PC-3 (cell line): ENCODE results near the gene GPR25. TPM values are rescaled to one million over a fixed set of nuclear protein-coding genes. Genes with fewer than 3 reads are reported as not detected.

Experiments used
- ATAC-seq: fragments of 200-7000 bp; cut with Tn5 transposase; 2 replicates; pipeline ENCODE4 v1.9.1; 2020; ENCODE audit warnings: mild to moderate bottlenecking, moderate library complexity
- BruUV-seq: library from RNA; stranded (reverse); fragments of 400-500 nt; replicated peaks from 2 replicates; lab custom pipeline; 2021; lab: Mats Ljungman, UMichigan
- CTCF ChIA-PET: fragments of 300-600 bp; sonication (Branson Sonifier 250); formaldehyde crosslinking; loops from one replicate; lab custom pipeline; 2022; ENCODE audit warnings: antibody characterized with exemption; lab: Charles Lee
- POLR2A ChIA-PET: fragments of 300-600 bp; sonication (Branson Sonifier 250); formaldehyde crosslinking; loops from one replicate; lab custom pipeline; 2022; ENCODE audit warnings: antibody characterized with exemption; ENCODE audit not compliant: unreplicated experiment; lab: Charles Lee
- DNase-seq: peaks from one replicate; pipeline ENCODE4 v3.0.0-alpha.2; 2015
- H2AFZ ChIP-seq: fragments of 300-600 bp; sonication (generic); 2 replicates; pipeline ENCODE4 v1.6.0; 2016; ENCODE audit warnings: antibody characterized with exemption, low read length
- H3F3A ChIP-seq: fragments of 300-600 bp; sonication (generic); one replicate; pipeline ENCODE4 v1.6.0; 2017; ENCODE audit warnings: antibody characterized with exemption, low read length, control low read depth, mild to moderate bottlenecking; ENCODE audit not compliant: unreplicated experiment
- H3K27ac ChIP-seq: fragments of 300-600 bp; sonication (generic); 2 replicates; pipeline ENCODE4 v1.5.1; 2016; ENCODE audit warnings: mild to moderate bottlenecking, low read length
- H3K27me3 ChIP-seq: fragments of 300-600 bp; sonication (generic); 2 replicates; pipeline ENCODE4 v1.6.1; 2016; ENCODE audit warnings: low read length, mixed read lengths
- H3K36me3 ChIP-seq: fragments of 300-600 bp; sonication (generic); 2 replicates; pipeline ENCODE4 v1.6.1; 2016; ENCODE audit warnings: low read depth, mixed run types, low read length, mixed read lengths
- H3K4me1 ChIP-seq: fragments of 300-600 bp; sonication (generic); 2 replicates; pipeline ENCODE4 v1.5.1; 2016; ENCODE audit warnings: low read length; ENCODE audit not compliant: insufficient read depth
- H3K4me2 ChIP-seq: fragments of 300-600 bp; sonication (generic); 2 replicates; pipeline ENCODE4 v1.6.0; 2016; ENCODE audit warnings: low read length
- H3K4me3 ChIP-seq: fragments of 300-600 bp; sonication (generic); 2 replicates; pipeline ENCODE4 v1.5.1; 2016; ENCODE audit warnings: mild to moderate bottlenecking, low read length, mixed read lengths
- H3K79me2 ChIP-seq: fragments of 300-600 bp; sonication (generic); 2 replicates; pipeline ENCODE4 v1.6.1; 2017; ENCODE audit warnings: low read length, mixed read lengths
- H3K9ac ChIP-seq: fragments of 300-600 bp; sonication (generic); 2 replicates; pipeline ENCODE4 v1.6.0; 2016; ENCODE audit warnings: mild to moderate bottlenecking, low read length
- H3K9me2 ChIP-seq: fragments of 300-600 bp; sonication (generic); replicated peaks from 2 replicates; pipeline ENCODE4 v1.6.1; 2016; ENCODE audit warnings: mixed run types, low read length, mixed read lengths
- H3K9me3 ChIP-seq: fragments of 300-600 bp; sonication (generic); 2 replicates; pipeline ENCODE4 v1.6.1; 2016; ENCODE audit warnings: low read length, mixed read lengths
- H4K20me1 ChIP-seq: fragments of 300-600 bp; sonication (generic); 2 replicates; pipeline ENCODE4 v1.6.1; 2016; ENCODE audit warnings: low read length, mixed read lengths
- CTCF ChIP-seq: fragments of 300-600 bp; sonication (generic); conservative IDR thresholded peaks from 2 replicates; pipeline ENCODE4 v1.5.1; 2017; ENCODE audit warnings: antibody characterized with exemption, low read depth, mild to moderate bottlenecking, low read length
- EZH2 ChIP-seq: fragments of 300-600 bp; sonication (generic); IDR thresholded peaks from one replicate; pipeline ENCODE4 v1.6.1; 2017; ENCODE audit warnings: antibody characterized with exemption, mild to moderate bottlenecking, low read length; ENCODE audit not compliant: unreplicated experiment
- EZH2phosphoT487 ChIP-seq: fragments of 300-600 bp; sonication (generic); IDR thresholded peaks from 2 replicates; pipeline ENCODE4 v1.6.1; 2018; ENCODE audit warnings: mild to moderate bottlenecking, antibody characterized with exemption, low read length, borderline replicate concordance
- intact Hi-C: fragments of 100-400 bp; cut with micrococcal nuclease; formaldehyde crosslinking; loops from 2 replicates; pipeline ENCODE4 v1.9.0; 2023
- total RNA-seq: library from RNA; depleted of rRNA; stranded (reverse); fragments of >200 nt; gene quantifications from 2 replicates; pipeline ENCODE4 v1.2.3, GENCODE V29; 2014

Gene GPR25
- total RNA-seq, 1 experiment from 2014 or later, result not detected

GRCh38 chr1:200883118-200883517 lies 10.3 kb downstream of the GPR25 start:
- Histone ChIP-seq H3K4me3 (no peak overlapping the region), H2AFZ (no peak overlapping the region), H3K9me2 (no peaks in the 10 kb centered on the region), H4K20me1 (no peaks in the 10 kb centered on the region), H3K4me1 (peaks cover 1% of the 10 kb centered on the region), H3K9ac (no peak overlapping the region), H3K4me2 (no peak overlapping the region), H3K36me3 (no peaks in the 10 kb centered on the region), H3K9me3 (no peaks in the 10 kb centered on the region), H3F3A (no peaks in the 10 kb centered on the region), H3K27ac (no peak overlapping the region), H3K27me3 (peaks cover 28% of the 10 kb centered on the region), H3K79me2 (no peaks in the 10 kb centered on the region)
- no peak for TF ChIP-seq EZH2
- TF ChIP-seq EZH2phosphoT487, result no peak
- no peak for TF ChIP-seq CTCF
- no peak for ATAC-seq
- CTCF ChIA-PET, result no interaction called here
- no TSS peak for BruUV-seq
- POLR2A ChIA-PET, result interaction anchor here (0.6 to 0.7 kb wide), 2 partner anchors 189 to 213 kb away, joined by 5 to 10 read pairs; partner anchors contain the start of gene DDX59
- intact Hi-C loops, result no loop called here
- no peak for DNase-seq

- no peak overlapping the region for H3K9ac ChIP-seq
- no peak overlapping the region for H3K4me3 ChIP-seq
- no peak overlapping the region for H3K27ac ChIP-seq
- peaks cover 10% of the 10 kb centered on the region for H3K27me3 ChIP-seq
- ATAC-seq (no peak), DNase-seq (no peak)
- no peaks in the 10 kb centered on the region for H3K36me3 ChIP-seq
- peaks cover 3% of the 10 kb centered on the region; the same call in 1 of the 2 replicates for H3K79me2 ChIP-seq
- no peak overlapping the region for H2AFZ ChIP-seq
- intact Hi-C loops, result no loop called here
- CTCF ChIA-PET, result interaction anchor here (0.6 kb wide), 1 partner anchor 831 kb away, joined by 5 read pairs; no protein-coding TSS in a partner anchor
- BruUV-seq, result no TSS peak
- peaks cover 17% of the 10 kb centered on the region for H3K4me1 ChIP-seq
- no peaks in the 10 kb centered on the region for H3K9me2 ChIP-seq
- no peak overlapping the region for H3K4me2 ChIP-seq
- no peaks in the 10 kb centered on the region for H3K9me3 ChIP-seq
- H3F3A ChIP-seq, result no peaks in the 10 kb centered on the region
- POLR2A ChIA-PET, result no interaction called here
- H4K20me1 ChIP-seq, result no peaks in the 10 kb centered on the region
- TF ChIP-seq EZH2 (no peak), EZH2phosphoT487 (no peak), CTCF (no peak)
These were observed 13.0 kb downstream of the GPR25 start for GRCh38 chr1:200885623-200886402.

GRCh38 chr1:200886594-200886993 lies 13.8 kb downstream of the GPR25 start:
- intact Hi-C loops, result no loop called here

More at GRCh38 chr1:200886594-200886993, 13.8 kb downstream of the GPR25 start:
- H3F3A ChIP-seq, result no peaks in the 10 kb centered on the region
- H3K4me1 ChIP-seq, result peaks cover 18% of the 10 kb centered on the region
- ChIA-PET POLR2A (no interaction called here), CTCF (interaction anchor here (0.6 kb wide), 2 partner anchors 135 to 298 kb away, joined by 3 to 8 read pairs; no protein-coding TSS in a partner anchor)
- no peak overlapping the region for H3K4me2 ChIP-seq
- no peak for DNase-seq
- no peak overlapping the region for H3K27ac ChIP-seq
- 0 out of 2 replicates have a peak, but pooled peaks cover 4% of the 10 kb centered on the region for H3K27me3 ChIP-seq
- H2AFZ ChIP-seq, result no peak overlapping the region
- no TSS peak for BruUV-seq
- H3K9me2 ChIP-seq, result no peaks in the 10 kb centered on the region
- no peak overlapping the region for H3K4me3 ChIP-seq
- no peak for ATAC-seq
- H4K20me1 ChIP-seq, result no peaks in the 10 kb centered on the region
- H3K36me3 ChIP-seq, result no peaks in the 10 kb centered on the region
- TF ChIP-seq CTCF (no peak), EZH2phosphoT487 (no peak)
- H3K9ac ChIP-seq, result no peak overlapping the region
- H3K79me2 ChIP-seq, result peaks cover 9% of the 10 kb centered on the region
- no peaks in the 10 kb centered on the region for H3K9me3 ChIP-seq
